DND-41 (cell line): Measurements from ENCODE around the gene THRB.

ENCODE experiments used
- CTCF ChIP-seq: IDR thresholded peaks from 2 replicates; pipeline ENCODE4 v1.5.1; 2012; ENCODE audit warnings: borderline replicate concordance, low read length, moderate library complexity, mild to moderate bottlenecking; ENCODE audit not compliant: poor library complexity, severe bottlenecking; ENCODE audit errors: extremely low read depth
- EZH2 ChIP-seq: IDR thresholded peaks from 3 replicates; pipeline ENCODE4 v1.6.1; 2012; ENCODE audit warnings: borderline replicate concordance, low read depth, mild to moderate bottlenecking, moderate library complexity, low read length, inconsistent platforms; ENCODE audit not compliant: severe bottlenecking

- TF ChIP-seq CTCF (no peak), EZH2 (no peak)
Observed at GRCh38 chr3:24437326-24437725, 57.3 kb downstream of the THRB start.
